ENCODE results near the gene CAST.

DNA sequence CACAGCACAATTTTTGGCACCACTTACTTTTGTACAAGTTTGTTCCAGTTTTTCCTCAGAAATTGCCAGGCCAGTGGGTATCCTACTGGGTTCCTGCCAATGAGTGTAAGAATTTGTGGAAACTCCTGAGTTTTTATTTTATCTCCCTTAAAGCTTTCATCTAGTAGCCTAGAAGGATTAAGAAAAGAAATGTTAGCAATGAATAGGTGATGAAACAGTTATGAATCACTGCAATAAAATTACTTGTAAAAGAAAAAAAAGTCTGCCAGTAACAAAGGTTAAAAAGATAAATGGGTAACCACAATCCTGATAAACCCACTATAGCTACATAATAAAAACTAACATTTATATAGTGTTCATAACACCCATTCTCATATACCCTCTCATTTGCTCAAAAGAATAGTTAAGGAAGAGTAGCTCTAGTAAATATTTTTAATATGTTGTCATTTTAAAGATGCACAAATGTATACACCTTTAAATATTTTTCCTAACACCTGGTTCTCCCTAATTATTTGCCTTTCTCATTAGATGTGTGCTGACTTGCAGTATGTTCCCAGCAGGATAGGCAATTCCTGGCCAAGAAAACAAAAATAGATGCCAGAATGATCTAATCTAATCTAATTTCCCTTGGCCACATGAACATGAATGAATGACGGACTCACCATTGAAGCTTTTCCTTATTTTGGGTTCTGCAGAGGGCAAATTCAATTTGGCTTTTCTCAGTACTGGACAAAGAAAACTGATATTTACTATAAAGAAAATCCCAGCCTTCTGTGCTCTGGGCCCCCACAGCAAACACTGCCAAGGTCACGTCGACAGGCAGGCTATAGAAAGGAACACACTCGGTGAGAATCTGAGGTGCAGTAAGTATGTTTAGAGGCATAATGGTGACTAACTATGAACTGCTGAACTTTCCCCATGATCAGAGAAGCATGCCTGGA, 119.1 kb downstream of the CAST start:
- TF ChIP-seq, protein P1, sequence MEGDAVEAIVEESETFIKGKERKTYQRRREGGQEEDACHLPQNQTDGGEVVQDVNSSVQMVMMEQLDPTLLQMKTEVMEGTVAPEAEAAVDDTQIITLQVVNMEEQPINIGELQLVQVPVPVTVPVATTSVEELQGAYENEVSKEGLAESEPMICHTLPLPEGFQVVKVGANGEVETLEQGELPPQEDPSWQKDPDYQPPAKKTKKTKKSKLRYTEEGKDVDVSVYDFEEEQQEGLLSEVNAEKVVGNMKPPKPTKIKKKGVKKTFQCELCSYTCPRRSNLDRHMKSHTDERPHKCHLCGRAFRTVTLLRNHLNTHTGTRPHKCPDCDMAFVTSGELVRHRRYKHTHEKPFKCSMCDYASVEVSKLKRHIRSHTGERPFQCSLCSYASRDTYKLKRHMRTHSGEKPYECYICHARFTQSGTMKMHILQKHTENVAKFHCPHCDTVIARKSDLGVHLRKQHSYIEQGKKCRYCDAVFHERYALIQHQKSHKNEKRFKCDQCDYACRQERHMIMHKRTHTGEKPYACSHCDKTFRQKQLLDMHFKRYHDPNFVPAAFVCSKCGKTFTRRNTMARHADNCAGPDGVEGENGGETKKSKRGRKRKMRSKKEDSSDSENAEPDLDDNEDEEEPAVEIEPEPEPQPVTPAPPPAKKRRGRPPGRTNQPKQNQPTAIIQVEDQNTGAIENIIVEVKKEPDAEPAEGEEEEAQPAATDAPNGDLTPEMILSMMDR (IDR thresholded peaks at IDR 0.05), result no peak
- TF ChIP-seq POLR2AphosphoS5 (IDR thresholded peaks at IDR 0.05) (no peak), EP300 (IDR thresholded peaks at IDR 0.05) (no peak)

Data from suprapubic skin (tissue), 4 donors.